Type B pancreatic cell (in vitro differentiated cells): ENCODE measurements around the gene ENPP6. TPM values are rescaled to one million over a fixed set of nuclear protein-coding genes. Genes with fewer than 3 reads are reported as not detected.

ENCODE experiments used
- DNase-seq: peaks from one replicate; pipeline ENCODE4 v3.0.0; 2021; ENCODE audit warnings: mixed read lengths; ENCODE audit not compliant: unreplicated experiment; ENCODE audit errors: extremely low spot score
- H3K27ac Mint-ChIP-seq: 2 replicates; pipeline ENCODE4 v1.8.0; 2021; ENCODE audit warnings: mild to moderate bottlenecking, mixed read lengths
- H3K27me3 Mint-ChIP-seq: 2 replicates; pipeline ENCODE4 v1.8.0; 2021; ENCODE audit warnings: mixed read lengths
- H3K36me3 Mint-ChIP-seq: 2 replicates; pipeline ENCODE4 v1.8.0; 2021; ENCODE audit warnings: mixed read lengths
- H3K4me1 Mint-ChIP-seq: one replicate; pipeline ENCODE4 v1.8.0; 2021; ENCODE audit warnings: mixed read lengths; ENCODE audit not compliant: unreplicated experiment
- H3K4me3 Mint-ChIP-seq: 2 replicates; pipeline ENCODE4 v1.8.0; 2021; ENCODE audit warnings: mild to moderate bottlenecking, mixed read lengths
- H3K9me3 Mint-ChIP-seq: 2 replicates; pipeline ENCODE4 v1.8.0; 2021; ENCODE audit warnings: mixed read lengths
- total RNA-seq: library from RNA; stranded (reverse); gene quantifications from 2 replicates; pipeline ENCODE4 v1.2.1, GENCODE V29; 2021; ENCODE audit warnings: low replicate concordance
- TF ChIP-seq, protein P1 (sequence below): fragments of 200-600 bp; sonication (generic); conservative IDR thresholded peaks from 2 replicates; pipeline ENCODE4 v1.5.0; 2021; ENCODE audit warnings: antibody characterized with exemption, mild to moderate bottlenecking

ENPP6 gene
- total RNA-seq, 1 donor from 2014 or later = 0.51 TPM

DNA sequence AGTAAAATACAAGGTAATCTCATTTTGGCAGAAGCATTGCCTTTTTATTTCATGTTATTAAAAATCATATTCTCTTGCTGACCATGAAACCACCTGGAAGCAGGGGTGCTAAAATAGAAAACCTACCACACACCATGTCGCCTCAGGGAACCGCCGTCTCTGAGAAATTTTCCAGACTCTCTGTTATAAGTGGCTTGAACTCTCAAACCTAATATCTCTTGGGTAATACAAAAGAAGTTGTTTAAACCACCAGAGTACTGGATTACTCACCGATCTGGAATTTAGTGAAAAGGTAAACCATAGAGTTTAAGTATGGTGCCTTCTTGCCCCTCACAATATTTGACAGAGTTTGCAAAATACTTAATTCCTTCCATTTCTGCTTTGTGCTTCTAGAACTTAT, 27.7 kb downstream of the ENPP6 start:
- no peak for DNase-seq
- no peaks in the 10 kb centered on the region for H3K4me1 Mint-ChIP-seq
- H3K27me3 Mint-ChIP-seq = no peaks in the 10 kb centered on the region
- no peaks in the 10 kb centered on the region for H3K36me3 Mint-ChIP-seq
- H3K9me3 Mint-ChIP-seq = no peaks in the 10 kb centered on the region
- H3K4me3 Mint-ChIP-seq = no peak overlapping the region
- TF ChIP-seq, protein P1, sequence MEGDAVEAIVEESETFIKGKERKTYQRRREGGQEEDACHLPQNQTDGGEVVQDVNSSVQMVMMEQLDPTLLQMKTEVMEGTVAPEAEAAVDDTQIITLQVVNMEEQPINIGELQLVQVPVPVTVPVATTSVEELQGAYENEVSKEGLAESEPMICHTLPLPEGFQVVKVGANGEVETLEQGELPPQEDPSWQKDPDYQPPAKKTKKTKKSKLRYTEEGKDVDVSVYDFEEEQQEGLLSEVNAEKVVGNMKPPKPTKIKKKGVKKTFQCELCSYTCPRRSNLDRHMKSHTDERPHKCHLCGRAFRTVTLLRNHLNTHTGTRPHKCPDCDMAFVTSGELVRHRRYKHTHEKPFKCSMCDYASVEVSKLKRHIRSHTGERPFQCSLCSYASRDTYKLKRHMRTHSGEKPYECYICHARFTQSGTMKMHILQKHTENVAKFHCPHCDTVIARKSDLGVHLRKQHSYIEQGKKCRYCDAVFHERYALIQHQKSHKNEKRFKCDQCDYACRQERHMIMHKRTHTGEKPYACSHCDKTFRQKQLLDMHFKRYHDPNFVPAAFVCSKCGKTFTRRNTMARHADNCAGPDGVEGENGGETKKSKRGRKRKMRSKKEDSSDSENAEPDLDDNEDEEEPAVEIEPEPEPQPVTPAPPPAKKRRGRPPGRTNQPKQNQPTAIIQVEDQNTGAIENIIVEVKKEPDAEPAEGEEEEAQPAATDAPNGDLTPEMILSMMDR = no peak
- H3K27ac Mint-ChIP-seq = peak overlapping the region; percentile 6

DNA sequence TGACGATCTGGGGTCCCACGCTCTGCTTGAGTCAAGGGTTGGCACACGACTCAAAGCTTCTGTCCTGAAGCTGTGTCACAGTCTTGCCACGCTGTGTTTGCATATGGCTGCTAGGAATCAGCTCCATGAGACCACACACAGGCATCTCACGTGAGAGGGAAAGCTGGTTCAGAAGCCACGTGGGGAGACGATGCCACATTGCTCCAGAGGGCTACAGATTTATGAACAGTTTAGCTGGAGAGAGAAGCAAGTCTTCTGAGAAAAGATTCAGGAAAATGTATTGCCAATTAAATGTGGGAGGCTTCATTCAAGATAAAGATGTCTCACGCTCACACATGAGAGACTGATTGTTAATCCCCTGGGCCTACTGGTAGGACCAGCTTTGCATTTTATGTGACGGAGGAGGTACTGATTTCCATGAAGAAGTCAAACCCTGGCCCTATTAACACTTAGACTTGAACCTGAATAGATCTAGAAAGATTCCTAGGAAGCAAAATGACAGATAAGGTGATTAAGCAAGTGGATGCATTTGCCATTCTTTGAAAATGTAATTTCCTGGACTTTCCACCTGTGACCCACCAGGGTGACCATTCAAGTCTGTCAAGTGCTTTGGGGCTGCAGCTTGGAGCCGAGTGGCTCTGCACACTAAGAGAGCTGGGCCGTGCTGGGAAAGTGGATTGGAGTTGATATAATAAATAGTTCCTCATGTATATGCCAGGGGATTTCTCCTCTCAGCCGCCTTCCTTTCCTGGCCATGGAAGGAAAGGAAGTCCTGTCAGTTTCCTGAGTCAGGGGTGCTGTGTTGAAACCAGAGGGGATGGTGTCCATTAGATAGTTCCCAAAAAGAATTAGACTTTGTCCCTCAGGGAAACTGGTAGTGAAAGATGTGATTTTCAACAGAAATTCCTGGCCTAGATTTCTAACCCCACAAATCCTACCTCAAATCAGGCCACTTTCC, 29.0 kb downstream of the ENPP6 start:
- Mint-ChIP-seq H3K36me3 (no peaks in the 10 kb centered on the region), H3K27ac (no peak overlapping the region), H3K4me3 (no peak overlapping the region), H3K27me3 (no peaks in the 10 kb centered on the region), H3K4me1 (no peaks in the 10 kb centered on the region), H3K9me3 (no peaks in the 10 kb centered on the region)
- no peak for DNase-seq
- TF ChIP-seq, protein P1 = no peak

DNA sequence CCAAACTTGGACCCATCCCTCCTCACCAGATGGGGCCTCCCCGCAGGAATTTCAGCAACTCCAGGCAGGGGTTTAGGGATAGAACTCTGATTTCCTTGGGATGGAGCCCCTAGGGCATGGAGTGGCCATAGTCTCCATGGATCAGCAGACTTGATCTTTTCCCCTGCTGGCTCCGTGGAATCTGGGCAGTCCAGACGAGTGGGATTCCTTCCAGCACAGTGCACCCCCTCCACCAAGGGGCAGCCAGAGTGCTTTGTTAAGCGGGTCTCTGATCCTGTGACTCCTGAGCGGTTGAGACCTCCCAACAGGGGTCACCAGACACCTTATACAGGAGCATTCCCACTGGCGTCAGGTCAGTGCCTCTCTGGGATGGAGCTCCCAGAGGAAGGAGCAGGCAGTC, 40.4 kb downstream of the ENPP6 start:
- Mint-ChIP-seq H3K9me3 (peaks cover 6% of the 10 kb centered on the region), H3K27me3 (peaks cover 3% of the 10 kb centered on the region), H3K4me1 (no peaks in the 10 kb centered on the region), H3K36me3 (no peaks in the 10 kb centered on the region), H3K4me3 (no peak overlapping the region), H3K27ac (no peak overlapping the region)
- no peak for DNase-seq
- TF ChIP-seq, protein P1 = no peak

DNA sequence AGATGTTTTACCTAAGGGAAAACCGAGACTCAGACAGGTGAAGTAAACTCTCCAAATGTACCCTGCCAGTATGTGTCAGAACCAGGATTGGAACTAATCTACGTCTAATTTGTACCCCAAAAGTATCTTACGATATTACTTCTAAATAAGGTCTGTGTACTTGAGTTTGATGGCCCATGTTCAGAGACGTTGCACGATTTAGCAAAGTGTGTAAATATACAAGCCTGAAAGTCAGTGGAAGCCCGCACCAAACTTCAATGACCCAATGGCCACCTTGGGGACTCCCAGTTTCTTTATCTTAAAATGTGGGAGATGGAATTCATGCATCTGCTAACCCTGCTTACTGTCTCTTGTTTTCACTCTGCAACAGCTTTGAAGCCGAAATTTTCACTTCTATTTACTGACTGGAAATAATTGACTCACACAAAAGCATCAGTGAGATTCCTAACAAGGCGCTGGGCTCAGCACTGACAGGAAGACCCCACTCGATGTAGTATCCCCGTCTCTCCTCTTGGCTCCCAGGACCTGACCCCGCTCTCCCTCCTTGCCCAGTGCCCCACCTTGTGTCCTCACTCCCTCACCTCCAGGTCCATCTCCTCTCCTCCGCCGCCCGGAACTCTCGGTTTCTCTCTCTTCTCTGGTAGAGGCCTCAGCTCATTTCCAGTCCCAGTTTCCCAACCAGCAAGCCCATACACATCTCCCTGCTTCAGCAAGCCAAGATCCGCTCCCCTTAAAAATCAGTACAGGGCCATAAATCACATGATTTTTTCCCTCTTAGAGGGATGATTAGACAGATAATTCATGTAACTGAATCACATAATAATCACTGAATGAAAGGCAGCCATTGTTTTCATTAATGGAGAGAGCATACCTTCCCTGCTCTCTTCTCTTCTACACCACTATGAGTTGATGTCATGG, 42.8 kb downstream of the ENPP6 start:
- Mint-ChIP-seq H3K4me1 (no peaks in the 10 kb centered on the region), H3K27ac (no peak overlapping the region), H3K27me3 (peaks cover 12% of the 10 kb centered on the region), H3K4me3 (no peak overlapping the region), H3K36me3 (no peaks in the 10 kb centered on the region), H3K9me3 (peaks cover 3% of the 10 kb centered on the region)
- DNase-seq = no peak
- TF ChIP-seq, protein P1 = no peak

DNA sequence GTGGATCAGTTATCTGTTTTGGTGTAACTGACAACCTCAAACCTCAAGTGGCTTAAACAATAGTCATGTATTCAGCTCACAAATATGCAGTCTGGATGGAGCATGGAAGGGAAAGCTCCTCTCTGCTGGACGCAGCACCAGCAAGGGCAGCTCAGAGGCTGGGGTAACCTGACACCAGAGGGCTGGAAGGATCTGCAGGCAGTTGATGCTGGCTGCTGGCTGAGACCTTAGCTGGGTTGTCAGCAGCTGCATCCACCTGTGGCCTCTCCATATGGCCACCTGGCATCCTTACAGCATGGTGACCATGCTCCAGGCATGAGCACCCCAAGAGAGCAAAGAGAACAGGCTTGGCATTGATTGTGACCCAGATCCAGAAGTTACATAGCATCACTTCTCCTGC, 46.7 kb downstream of the ENPP6 start:
- Mint-ChIP-seq H3K36me3 (no peaks in the 10 kb centered on the region), H3K27me3 (peaks cover 30% of the 10 kb centered on the region), H3K9me3 (no peaks in the 10 kb centered on the region), H3K27ac (no peak overlapping the region), H3K4me1 (peaks cover 3% of the 10 kb centered on the region), H3K4me3 (no peak overlapping the region)
- DNase-seq = no peak
- TF ChIP-seq, protein P1 = no peak
